IMR-90 (cell line): ENCODE data around the gene NUP93. TPM values are rescaled to one million over a fixed set of nuclear protein-coding genes. Genes with fewer than 3 reads are reported as not detected.

Experiments used
- ATAC-seq: fragments of 200-7000 bp; cut with Tn5 transposase; 2 replicates; pipeline ENCODE4 v1.9.1; 2020; ENCODE audit warnings: low read depth, mild to moderate bottlenecking, moderate library complexity
- BruUV-seq: library from RNA; stranded (reverse); fragments of 400-500 nt; replicated peaks from 2 replicates; lab custom pipeline; 2021; lab: Mats Ljungman, UMichigan
- CTCF ChIA-PET: fragments of 300-600 bp; formaldehyde crosslinking; extraction: SDS; loops from one replicate; lab custom pipeline; 2021; ENCODE audit warnings: antibody characterized with exemption; lab: Yijun Ruan, JAX
- POLR2A ChIA-PET: fragments of 300-600 bp; sonication (Branson Sonifier 250); formaldehyde crosslinking; loops from one replicate; lab custom pipeline; 2022; ENCODE audit warnings: antibody characterized with exemption; ENCODE audit not compliant: unreplicated experiment; lab: Charles Lee
- DNase-seq: peaks from one replicate; pipeline ENCODE4 v3.0.0; 2013
- H2AFZ ChIP-seq: replicated peaks from 2 replicates; pipeline ENCODE3; 2013; ENCODE audit warnings: low read length, mild to moderate bottlenecking; ENCODE audit not compliant: poor library complexity
- H2AK5ac ChIP-seq: 2 replicates; pipeline ENCODE4 v1.6.1; 2013; ENCODE audit warnings: low read depth, low read length, inconsistent platforms
- H2AK9ac ChIP-seq: replicated peaks from 2 replicates; pipeline ENCODE3; 2013; ENCODE audit warnings: mild to moderate bottlenecking, low read depth, low read length, moderate library complexity; ENCODE audit not compliant: poor library complexity
- H2BK120ac ChIP-seq: 2 replicates; pipeline ENCODE4 v1.6.1; 2013; ENCODE audit warnings: low read depth, low read length, inconsistent platforms
- H2BK15ac ChIP-seq: 3 replicates; pipeline ENCODE4 v1.6.1; 2013; ENCODE audit warnings: low read depth, low read length, inconsistent platforms
- H2BK20ac ChIP-seq: 2 replicates; pipeline ENCODE4 v1.6.1; 2013; ENCODE audit warnings: low read depth, mild to moderate bottlenecking, inconsistent platforms, low read length, moderate library complexity
- H2BK5ac ChIP-seq: 2 replicates; pipeline ENCODE4 v1.6.1; 2013; ENCODE audit warnings: mild to moderate bottlenecking, low read depth, low read length, inconsistent platforms; ENCODE audit not compliant: poor library complexity, severe bottlenecking
- H3K14ac ChIP-seq: replicated peaks from 2 replicates; pipeline ENCODE4 v1.6.1; 2013; ENCODE audit warnings: low read depth, low read length, inconsistent platforms
- H3K18ac ChIP-seq: 2 replicates; pipeline ENCODE4 v1.6.1; 2013; ENCODE audit warnings: low read depth, low read length, control low read depth
- H3K23ac ChIP-seq: 2 replicates; pipeline ENCODE4 v1.6.1; 2013; ENCODE audit warnings: low read depth, low read length, inconsistent platforms
- H3K27ac ChIP-seq: 2 replicates; pipeline ENCODE4 v1.5.1; 2013; ENCODE audit warnings: mild to moderate bottlenecking, control low read depth, low read length; ENCODE audit not compliant: insufficient read depth
- H3K27me3 ChIP-seq: 2 replicates; pipeline ENCODE4 v1.6.1; 2013; ENCODE audit warnings: low read length; ENCODE audit not compliant: control insufficient read depth, insufficient read depth
- H3K36me3 ChIP-seq: 2 replicates; pipeline ENCODE4 v1.6.1; 2013; ENCODE audit warnings: low read length, mixed read lengths; ENCODE audit not compliant: control insufficient read depth, insufficient read depth
- H3K4ac ChIP-seq: 2 replicates; pipeline ENCODE4 v1.6.1; 2013; ENCODE audit warnings: low read depth, low read length, inconsistent platforms
- H3K4me1 ChIP-seq: 2 replicates; pipeline ENCODE4 v1.6.1; 2013; ENCODE audit warnings: low read length, mixed read lengths; ENCODE audit not compliant: control insufficient read depth, insufficient read depth
- H3K4me2 ChIP-seq: 2 replicates; pipeline ENCODE4 v1.6.1; 2013; ENCODE audit warnings: low read depth, mild to moderate bottlenecking, control low read depth, low read length, moderate library complexity
- H3K4me3 ChIP-seq: 2 replicates; pipeline ENCODE4 v1.5.1; 2013; ENCODE audit warnings: low read depth, mild to moderate bottlenecking, control low read depth, low read length, moderate library complexity; ENCODE audit not compliant: insufficient read depth
- H3K56ac ChIP-seq: 2 replicates; pipeline ENCODE4 v1.6.1; 2013; ENCODE audit warnings: low read length, inconsistent platforms; ENCODE audit not compliant: insufficient read depth; ENCODE audit errors: extremely low read depth
- H3K79me1 ChIP-seq, 2 experiments: 2 replicates each; pipeline ENCODE4 v1.6.1; 2013; ENCODE audit warnings: low read length in 2 of 2, inconsistent platforms in 1 of 2, low read depth in 1 of 2
- H3K9ac ChIP-seq: 2 replicates; pipeline ENCODE4 v1.6.1; 2013; ENCODE audit warnings: low read depth, low read length, control low read depth
- H3K9me1 ChIP-seq: 2 replicates; pipeline ENCODE4 v1.6.1; 2013; ENCODE audit warnings: low read length, inconsistent platforms; ENCODE audit not compliant: insufficient read depth
- H3K9me3 ChIP-seq: 2 replicates; pipeline ENCODE4 v1.6.1; 2013; ENCODE audit warnings: low read length; ENCODE audit not compliant: control insufficient read depth, insufficient read depth
- H4K20me1 ChIP-seq: 2 replicates; pipeline ENCODE4 v1.6.1; 2013; ENCODE audit warnings: low read length, inconsistent platforms; ENCODE audit not compliant: insufficient read depth
- H4K5ac ChIP-seq: 2 replicates; pipeline ENCODE4 v1.6.1; 2013; ENCODE audit warnings: mild to moderate bottlenecking, low read depth, low read length, control low read depth
- H4K8ac ChIP-seq, 2 experiments: 2 replicates each; pipeline ENCODE4 v1.6.1; 2013; ENCODE audit warnings: low read depth in 2 of 2, low read length in 2 of 2, control low read depth in 1 of 2, inconsistent platforms in 1 of 2
- H4K91ac ChIP-seq: 2 replicates; pipeline ENCODE4 v1.6.1; 2013; ENCODE audit warnings: low read depth, low read length, inconsistent platforms; ENCODE audit not compliant: insufficient read depth
- CEBPB ChIP-seq: IDR thresholded peaks from 2 replicates; pipeline ENCODE4 v1.6.1; 2012; ENCODE audit warnings: low read depth, low read length, improper control_type of control experiment
- CHD1 ChIP-seq: IDR thresholded peaks from 2 replicates; pipeline ENCODE4 v1.6.1; 2012; ENCODE audit warnings: low read depth, low read length, improper control_type of control experiment
- MAZ ChIP-seq: IDR thresholded peaks from 2 replicates; pipeline ENCODE4 v1.6.1; 2012; ENCODE audit warnings: low read depth, mild to moderate bottlenecking, low read length, improper control_type of control experiment, moderate library complexity, borderline replicate concordance
- RAD21 ChIP-seq: IDR thresholded peaks from 2 replicates; pipeline ENCODE4 v1.6.1; 2012; ENCODE audit warnings: low read length, improper control_type of control experiment
- RCOR1 ChIP-seq: IDR thresholded peaks from 2 replicates; pipeline ENCODE4 v1.6.1; 2012; ENCODE audit warnings: mild to moderate bottlenecking, low read length, improper control_type of control experiment; ENCODE audit not compliant: insufficient replicate concordance
- RFX5 ChIP-seq: IDR thresholded peaks from 2 replicates; pipeline ENCODE4 v1.8.0; 2012; ENCODE audit warnings: low read depth, mild to moderate bottlenecking, low read length, moderate library complexity
- SMC3 ChIP-seq: fragments of 150-350 bp; IDR thresholded peaks from 2 replicates; pipeline ENCODE4 v1.6.1; 2016; ENCODE audit warnings: low read depth, mild to moderate bottlenecking, antibody characterized with exemption, low read length, moderate library complexity
- WGBS, 2 experiments: methylation state at CpG; one replicate each; pipeline versions ENCODE4 v1.1.5 to v1.1.7; 2013; ENCODE audit warnings: missing lambda C conversion rate in 2 of 2; ENCODE audit not compliant: insufficient read length in 1 of 2; ENCODE audit errors: extremely low coverage in 2 of 2; 5-methylcytosine and 5-hydroxymethylcytosine counted together
- dilution Hi-C: fragments of 300-500 bp; cut with HindIII; formaldehyde crosslinking; loops from one replicate; pipeline ENCODE4 v1.14.3; 2018; ENCODE audit warnings: low sequenced_read_pairs; ENCODE audit not compliant: unreplicated experiment
- in situ Hi-C: fragments of 300-500 bp; cut with MboI; formaldehyde crosslinking; loops from 3 replicates; pipeline ENCODE4 v1.14.3; 2019; ENCODE audit warnings: low sequenced_read_pairs, inconsistent platforms, mixed read lengths
- intact Hi-C: fragments of 100-400 bp; cut with micrococcal nuclease; formaldehyde crosslinking; loops from 2 replicates; pipeline ENCODE4 v1.10.0; 2022
- polyA plus RNA-seq, 3 experiments: library from polyadenylated mRNA; depleted of rRNA; stranded (reverse); fragments of >200 nt; gene quantifications; 2 replicates each; pipeline ENCODE4 v1.2.3, GENCODE V29; 2012; ENCODE audit warnings: low replicate concordance in 1 of 3
- total RNA-seq: library from RNA; depleted of rRNA; stranded (reverse); fragments of >200 nt; gene quantifications from 2 replicates; pipeline ENCODE4 v1.2.3, GENCODE V29; 2012

The NUP93 gene
- total and polyA plus RNA-seq, 2 of the 4 experiments (the other 2 are of a cell fraction), result 54.6 to 72.6 TPM

GRCh38 chr16:56744996-56745640 lies 15.2 kb downstream of the NUP93 start:
- no peaks in the 10 kb centered on the region for H3K9me3 ChIP-seq
- H4K8ac ChIP-seq, result peak overlapping the region in 1 of 2 experiments; percentile 24; a peak in 2 of 4 replicates
- DNase-seq, result no peak
- no peak for ATAC-seq
- H3K4me2 ChIP-seq, result no peak overlapping the region
- TF ChIP-seq RCOR1 (no peak), RFX5 (no peak), MAZ (no peak), RAD21 (no peak), CEBPB (no peak), CHD1 (no peak), SMC3 (no peak)
- 0 out of 2 replicates have a peak overlapping the region, but pooled peaks have one; percentile 39 for H4K5ac ChIP-seq
- H4K91ac ChIP-seq, result peak overlapping the region; percentile 35; the same call in 1 of the 2 replicates
- no TSS peak for BruUV-seq
- H3K4me1 ChIP-seq, result peaks cover 28% of the 10 kb centered on the region
- H3K4me3 ChIP-seq, result no peak overlapping the region
- peaks cover 4% of the 10 kb centered on the region; the same call in 1 of the 2 replicates for H3K36me3 ChIP-seq
- no peaks in the 10 kb centered on the region for H4K20me1 ChIP-seq
- peak overlapping the region; percentile 52; the same call in 1 of the 2 replicates for H2AK5ac ChIP-seq
- H2AFZ ChIP-seq, result no peak overlapping the region
- H3K79me1 ChIP-seq, result peaks cover 49 to 64% of the 10 kb centered on the region in 2 experiments
- 87% methylated on average over 3 of the region's 5 CpGs; no CpG with 5 or more reads in 1 of the 2 experiments for WGBS, 2 experiments
- no peak overlapping the region for H2BK120ac ChIP-seq
- H2BK5ac ChIP-seq, result no peak overlapping the region
- H2BK15ac ChIP-seq, result peak overlapping the region; percentile 42; the same call in 1 of the 3 replicates
- in situ Hi-C loops, result no loop called here
- H2BK20ac ChIP-seq, result peak overlapping the region; percentile 43; the same call in 1 of the 2 replicates
- POLR2A ChIA-PET, result no interaction called here
- H3K4ac ChIP-seq, result peak overlapping the region; percentile 54
- no peak overlapping the region for H3K18ac ChIP-seq
- peak overlapping the region; percentile 61; the same call in 1 of the 2 replicates for H3K14ac ChIP-seq
- no peak overlapping the region for H2AK9ac ChIP-seq
- peaks cover 25% of the 10 kb centered on the region for H3K9me1 ChIP-seq
- no peak overlapping the region for H3K9ac ChIP-seq
- H3K23ac ChIP-seq, result no peak overlapping the region; the same call in 1 of the 2 replicates
- intact Hi-C loops, result no loop called here
- H3K56ac ChIP-seq, result no peak overlapping the region
- H3K27ac ChIP-seq, result no peak overlapping the region
- no peaks in the 10 kb centered on the region for H3K27me3 ChIP-seq
- CTCF ChIA-PET, result no interaction called here
- dilution Hi-C loops, result no loop called here
